Keratinocyte (primary cell): ENCODE measurements around the gene CRYBB2.

ENCODE experiments used
- EZH2 ChIP-seq: IDR thresholded peaks from one replicate; pipeline ENCODE4 v1.6.1; 2012; ENCODE audit warnings: inconsistent platforms, mild to moderate bottlenecking, low read length, moderate library complexity
- TF ChIP-seq, protein P1 (sequence below), 3 experiments: IDR thresholded peaks in 1 of 3; conservative IDR thresholded peaks in 1 of 3; optimal IDR thresholded peaks in 1 of 3; 2 replicates in 2 of 3; 3 replicates in 1 of 3; pipeline versions ENCODE3 to v1.5.1; 2011; ENCODE audit warnings: low read length in 3 of 3, mild to moderate bottlenecking in 3 of 3, moderate library complexity in 2 of 3, control low read depth in 1 of 3, inconsistent platforms in 1 of 3; ENCODE audit not compliant: insufficient read depth in 2 of 3; ENCODE audit errors: extremely low read depth in 1 of 3

DNA sequence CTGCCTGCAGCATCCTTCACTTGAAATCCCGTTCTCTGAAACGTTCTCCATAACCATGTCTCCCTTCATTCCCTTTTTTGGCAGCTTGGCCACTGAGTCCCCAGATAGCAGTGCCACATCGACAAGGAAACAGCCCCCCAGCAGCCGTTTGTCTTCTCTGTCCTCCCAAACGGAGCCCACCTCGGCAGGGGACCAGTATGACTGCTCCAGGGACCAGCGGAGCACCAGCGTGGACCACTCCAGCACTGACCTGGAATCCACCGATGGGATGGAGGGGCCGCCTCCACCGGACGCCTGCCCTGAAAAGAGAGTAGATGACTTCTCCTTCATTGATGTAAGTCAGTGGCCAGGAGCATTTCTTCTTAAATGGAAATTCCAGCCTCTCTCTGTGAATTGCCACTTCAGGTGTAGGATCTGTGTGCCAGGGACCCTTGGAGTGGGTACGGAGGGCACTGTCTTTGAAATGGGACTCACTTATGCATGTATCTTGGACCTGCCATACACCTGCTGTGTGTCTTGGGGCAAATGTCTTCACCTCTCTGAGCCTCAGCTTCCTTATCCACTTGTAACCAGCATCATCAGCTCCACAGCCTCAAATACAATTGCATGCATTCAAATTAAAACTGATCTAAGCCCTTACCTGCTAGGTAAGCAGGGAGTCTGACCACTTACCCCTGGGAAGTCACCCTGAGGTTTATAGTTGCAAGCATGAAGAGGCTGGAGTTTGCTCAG is 45.1 kb upstream of the CRYBB2 start:
- TF ChIP-seq, protein P1, sequence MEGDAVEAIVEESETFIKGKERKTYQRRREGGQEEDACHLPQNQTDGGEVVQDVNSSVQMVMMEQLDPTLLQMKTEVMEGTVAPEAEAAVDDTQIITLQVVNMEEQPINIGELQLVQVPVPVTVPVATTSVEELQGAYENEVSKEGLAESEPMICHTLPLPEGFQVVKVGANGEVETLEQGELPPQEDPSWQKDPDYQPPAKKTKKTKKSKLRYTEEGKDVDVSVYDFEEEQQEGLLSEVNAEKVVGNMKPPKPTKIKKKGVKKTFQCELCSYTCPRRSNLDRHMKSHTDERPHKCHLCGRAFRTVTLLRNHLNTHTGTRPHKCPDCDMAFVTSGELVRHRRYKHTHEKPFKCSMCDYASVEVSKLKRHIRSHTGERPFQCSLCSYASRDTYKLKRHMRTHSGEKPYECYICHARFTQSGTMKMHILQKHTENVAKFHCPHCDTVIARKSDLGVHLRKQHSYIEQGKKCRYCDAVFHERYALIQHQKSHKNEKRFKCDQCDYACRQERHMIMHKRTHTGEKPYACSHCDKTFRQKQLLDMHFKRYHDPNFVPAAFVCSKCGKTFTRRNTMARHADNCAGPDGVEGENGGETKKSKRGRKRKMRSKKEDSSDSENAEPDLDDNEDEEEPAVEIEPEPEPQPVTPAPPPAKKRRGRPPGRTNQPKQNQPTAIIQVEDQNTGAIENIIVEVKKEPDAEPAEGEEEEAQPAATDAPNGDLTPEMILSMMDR (optimal IDR thresholded peaks at IDR 0.05 in 1 of 3, IDR thresholded peaks at IDR 0.05 in 1 of 3, conservative IDR thresholded peaks at IDR 0.05 in 1 of 3; ENCODE audit: extremely low read depth in 1 of 3, insufficient read depth in 2 of 3, low read length in 3 of 3) = no peak
- no peak for TF ChIP-seq EZH2
